Measurements from ENCODE around the gene IVNS1ABP. TPM values are rescaled to one million over a fixed set of nuclear protein-coding genes. Genes with fewer than 3 reads are reported as not detected.

Gene IVNS1ABP
- total RNA-seq, 3 donors from 2014 or later: 51.0 to 92.9 (median 91.1) TPM

- Histone ChIP-seq H3K4me3 (no peak overlapping the region), H3K27ac (no peak overlapping the region), H3K36me3 (no peaks in the 10 kb centered on the region), H3K27me3 (no peaks in the 10 kb centered on the region), H3K4me1 (peaks cover 0 to 5% of the 10 kb centered on the region in 2 donors), H3K9me3 (no peaks in the 10 kb centered on the region)
- DNase-seq (ENCODE audit: low spot score in 2 of 2): no peak
- intact Hi-C loops (cut with DNase I; ENCODE audit: low total_unique reads): no loop called here
- TF ChIP-seq CTCF (IDR thresholded peaks at IDR 0.05) (no peak), POLR2AphosphoS5 (IDR thresholded peaks at IDR 0.05) (no peak), POLR2A (IDR thresholded peaks at IDR 0.05) (no peak)
Measured at GRCh38 chr1:185319139-185319475, 2.1 kb upstream of the IVNS1ABP start.

- Histone ChIP-seq H3K4me1 (peaks cover 0 to 5% of the 10 kb centered on the region in 2 donors), H3K27me3 (no peaks in the 10 kb centered on the region), H3K27ac (peak overlapping the region; percentile 89 to 91), H3K9me3 (no peaks in the 10 kb centered on the region), H3K4me3 (no peak overlapping the region), H3K36me3 (no peaks in the 10 kb centered on the region)
- intact Hi-C loops (cut with DNase I; ENCODE audit: low total_unique reads): no loop called here
- no peak for DNase-seq (ENCODE audit: low spot score in 2 of 2)
- TF ChIP-seq CTCF (IDR thresholded peaks at IDR 0.05) (no peak), POLR2A (IDR thresholded peaks at IDR 0.05) (no peak), POLR2AphosphoS5 (IDR thresholded peaks at IDR 0.05) (no peak)
Measured at GRCh38 chr1:185318431-185319138, 1.5 kb upstream of the IVNS1ABP start.

- peak in 1 of 2 donors; percentile 41 for DNase-seq (ENCODE audit: low spot score in 2 of 2)
- Histone ChIP-seq H3K9me3 (no peaks in the 10 kb centered on the region), H3K4me1 (peaks cover 0 to 5% of the 10 kb centered on the region in 2 donors), H3K27ac (peak overlapping the region; percentile 89 to 91), H3K36me3 (no peaks in the 10 kb centered on the region), H3K27me3 (no peaks in the 10 kb centered on the region), H3K4me3 (peak overlapping the region; percentile 70 to 97 (median 75))
- no peak for TF ChIP-seq POLR2A (IDR thresholded peaks at IDR 0.05)
- peak in 1 of 3 donors; percentile 31 for TF ChIP-seq CTCF (IDR thresholded peaks at IDR 0.05)
- intact Hi-C loops (cut with DNase I; ENCODE audit: low total_unique reads): no loop called here
Measured at GRCh38 chr1:185317886-185318310, 855 bp upstream of the IVNS1ABP start.

- TF ChIP-seq POLR2AphosphoS5 (IDR thresholded peaks at IDR 0.05) (peak; percentile 33 to 54 (median 46)), POLR2A (IDR thresholded peaks at IDR 0.05) (no peak)
- Histone ChIP-seq H3K4me3 (peak overlapping the region; percentile 70 to 97 (median 75)), H3K27ac (peak overlapping the region; percentile 89 to 91), H3K9me3 (no peaks in the 10 kb centered on the region), H3K36me3 (no peaks in the 10 kb centered on the region), H3K4me1 (peaks cover 0 to 5% of the 10 kb centered on the region in 2 donors), H3K27me3 (no peaks in the 10 kb centered on the region)
- intact Hi-C loops (cut with DNase I; ENCODE audit: low total_unique reads): no loop called here
- peak; percentile 82 to 85 for DNase-seq (ENCODE audit: low spot score in 2 of 2)
Measured at GRCh38 chr1:185316163-185317033, 645 bp downstream of the IVNS1ABP start.

DNA sequence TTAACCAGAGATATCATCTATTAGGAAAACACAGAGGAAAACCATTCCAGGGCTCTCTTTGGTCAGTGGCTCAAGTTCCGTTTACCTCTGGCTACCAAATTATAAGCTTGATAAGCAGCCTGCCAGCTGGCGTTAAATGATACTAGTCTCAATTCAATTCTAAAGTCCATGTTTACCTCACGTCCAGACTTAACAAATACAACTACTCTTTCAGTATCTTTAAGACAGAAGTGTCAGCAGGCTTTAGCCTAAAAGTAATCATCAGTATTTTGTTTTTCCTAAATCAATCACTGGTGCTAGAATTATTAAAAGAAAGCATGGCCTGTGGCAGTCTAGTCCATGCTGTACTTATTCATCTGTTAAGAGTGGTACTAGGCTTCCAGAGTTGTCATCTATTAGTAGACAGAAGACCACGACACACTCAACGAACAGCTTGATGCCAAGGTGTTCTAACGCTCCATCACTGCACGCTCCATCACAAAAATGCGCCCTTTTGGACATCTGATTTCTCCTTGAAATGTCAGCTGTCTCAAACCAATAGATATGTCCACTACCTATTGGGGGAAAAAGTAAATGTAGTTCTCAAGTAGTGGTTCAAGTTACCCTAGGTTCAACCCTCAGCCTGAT is 1.5 kb downstream of the IVNS1ABP start:
- peaks cover 0 to 5% of the 10 kb centered on the region in 2 donors for H3K4me1 ChIP-seq
- H3K9me3 ChIP-seq: no peaks in the 10 kb centered on the region
- intact Hi-C loops (cut with DNase I; ENCODE audit: low total_unique reads): no loop called here
- no peak for DNase-seq (ENCODE audit: low spot score in 2 of 2)
- TF ChIP-seq POLR2A (IDR thresholded peaks at IDR 0.05): no peak
- TF ChIP-seq POLR2AphosphoS5 (IDR thresholded peaks at IDR 0.05): no peak
- no peaks in the 10 kb centered on the region for H3K27me3 ChIP-seq
- H3K4me3 ChIP-seq: peak overlapping the region; percentile 70 to 97 (median 75)
- peak overlapping the region; percentile 89 to 91 for H3K27ac ChIP-seq
- no peaks in the 10 kb centered on the region for H3K36me3 ChIP-seq
